ENCODE data around the gene SHROOM3.

Gene SHROOM3

DNA sequence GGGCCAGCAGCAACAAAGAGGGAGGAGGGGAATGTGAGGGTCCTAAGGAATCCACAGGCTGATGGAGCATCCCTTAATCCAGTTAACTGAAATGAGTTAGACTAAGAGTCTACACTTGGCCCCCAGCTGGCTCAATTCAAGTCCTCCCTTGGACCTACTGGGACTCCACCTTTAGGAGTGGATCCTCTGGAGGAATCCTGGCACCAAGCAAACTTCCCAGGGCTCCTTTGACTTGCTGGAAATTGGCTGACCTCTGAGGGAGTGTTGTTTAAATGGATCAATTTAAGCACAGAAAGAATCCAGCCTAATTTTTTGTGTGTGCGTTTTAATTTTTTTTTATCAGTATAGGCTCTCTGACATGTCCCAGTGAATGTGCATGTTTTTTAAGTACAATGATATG, 114.7 kb downstream of the SHROOM3 start:
- Histone ChIP-seq H3K27me3 (ENCODE audit: control insufficient read depth, insufficient read depth, low read length) (no peaks in the 10 kb centered on the region), H3K36me3 (ENCODE audit: control insufficient read depth, insufficient read depth, low read length) (no peaks in the 10 kb centered on the region), H3K4me3 (ENCODE audit: low read length) (no peak overlapping the region)

DNA sequence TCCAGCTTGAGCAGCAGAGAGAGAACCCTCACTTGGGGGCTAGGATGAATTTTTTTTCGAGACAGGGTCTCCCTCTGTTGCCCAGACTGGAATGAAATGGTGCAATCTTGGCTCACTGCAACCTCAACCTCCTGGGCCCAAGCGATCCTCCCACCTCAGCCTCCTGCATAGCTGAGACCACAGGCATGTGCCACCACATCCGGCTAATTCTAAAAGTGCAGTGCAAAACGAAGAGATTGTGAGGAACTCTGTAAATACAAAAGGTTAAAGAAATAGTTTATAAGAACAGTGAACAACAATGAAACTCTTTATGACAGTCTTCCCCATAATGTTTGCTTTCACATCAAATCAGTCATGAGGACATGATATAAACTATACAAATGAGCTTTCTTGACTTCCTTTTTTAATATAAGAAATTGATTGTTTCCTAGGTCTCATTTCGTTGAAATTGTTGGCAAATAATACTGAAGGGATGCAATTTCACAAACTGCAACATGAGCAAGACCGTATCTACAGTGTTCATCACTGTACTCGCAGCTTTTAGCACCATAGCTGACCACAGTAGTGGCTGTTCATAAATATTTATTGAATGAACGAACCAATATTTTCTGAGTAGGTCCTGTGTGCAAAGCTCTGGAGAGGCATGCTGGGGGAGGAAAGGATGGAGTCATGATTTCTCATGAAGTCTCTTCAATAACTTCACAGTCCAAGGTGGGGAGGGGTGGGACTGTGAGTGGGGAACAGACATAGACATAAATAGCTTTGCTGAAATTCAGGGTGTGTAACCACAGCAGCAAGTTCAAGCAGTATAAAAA, 116.1 kb downstream of the SHROOM3 start:
- no peak overlapping the region for H3K9ac ChIP-seq (ENCODE audit: low read length)
- no peak overlapping the region for H3K4me3 ChIP-seq (ENCODE audit: low read length)
- H3K4me1 ChIP-seq (ENCODE audit: control insufficient read depth, insufficient read depth, low read length): peaks cover 32% of the 10 kb centered on the region
- H3K36me3 ChIP-seq (ENCODE audit: control insufficient read depth, insufficient read depth, low read length): no peaks in the 10 kb centered on the region
- H3K27me3 ChIP-seq (ENCODE audit: control insufficient read depth, insufficient read depth, low read length): no peaks in the 10 kb centered on the region
- no peaks in the 10 kb centered on the region for H3K9me3 ChIP-seq (ENCODE audit: control insufficient read depth, low read length)

More for the DNA sequence above, 114.7 kb downstream of the SHROOM3 start:
- Histone ChIP-seq H3K9me3 (ENCODE audit: control insufficient read depth, low read length) (no peaks in the 10 kb centered on the region), H3K9ac (ENCODE audit: low read length) (no peak overlapping the region), H3K4me1 (ENCODE audit: control insufficient read depth, insufficient read depth, low read length) (peaks cover 33% of the 10 kb centered on the region)

DNA sequence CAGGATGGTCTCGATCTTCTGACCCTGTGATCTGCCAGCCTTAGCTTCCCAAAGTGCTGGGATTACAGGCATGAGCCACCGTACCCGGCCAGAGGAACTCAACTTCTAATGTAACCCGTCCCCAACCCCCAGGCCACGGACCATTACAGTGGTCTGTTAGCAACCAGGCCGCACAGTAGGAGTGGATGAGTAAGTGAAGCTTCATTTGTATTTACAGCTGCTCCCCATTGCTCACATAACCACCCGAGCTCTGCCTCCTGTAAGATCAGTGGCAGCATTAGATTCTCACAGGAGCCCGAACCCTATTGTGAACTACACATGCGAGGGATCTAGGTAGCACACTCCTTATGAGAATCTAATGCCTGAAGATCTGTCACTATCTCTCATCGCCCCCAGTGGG, 119.6 kb downstream of the SHROOM3 start:
- Histone ChIP-seq H3K9ac (ENCODE audit: low read length) (no peak overlapping the region), H3K36me3 (ENCODE audit: control insufficient read depth, insufficient read depth, low read length) (no peaks in the 10 kb centered on the region), H3K4me3 (ENCODE audit: low read length) (no peak overlapping the region), H3K4me1 (ENCODE audit: control insufficient read depth, insufficient read depth, low read length) (peaks cover 2% of the 10 kb centered on the region), H3K9me3 (ENCODE audit: control insufficient read depth, low read length) (no peaks in the 10 kb centered on the region), H3K27me3 (ENCODE audit: control insufficient read depth, insufficient read depth, low read length) (no peaks in the 10 kb centered on the region)

DNA sequence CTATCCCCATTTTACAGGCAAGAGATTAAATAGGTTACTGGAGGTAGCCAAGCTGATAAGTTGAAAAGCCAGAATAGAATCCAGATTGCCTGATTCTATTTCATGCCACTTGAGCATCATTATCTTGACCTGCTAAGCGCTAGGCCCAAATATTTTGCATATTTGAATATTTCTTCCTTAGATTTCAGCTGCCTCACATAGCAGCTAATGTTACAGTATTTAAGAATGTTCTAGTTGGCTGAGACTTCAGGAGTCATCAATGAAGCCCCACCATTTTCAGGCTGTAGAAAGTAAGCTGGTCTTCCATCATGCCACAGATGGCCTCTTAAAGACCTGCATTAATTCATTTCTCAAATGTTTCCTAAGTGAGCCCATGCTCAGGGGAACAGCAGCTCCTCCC, 121.4 kb downstream of the SHROOM3 start:
- Histone ChIP-seq H3K9ac (ENCODE audit: low read length) (no peak overlapping the region), H3K4me1 (ENCODE audit: control insufficient read depth, insufficient read depth, low read length) (no peaks in the 10 kb centered on the region), H3K4me3 (ENCODE audit: low read length) (no peak overlapping the region), H3K9me3 (ENCODE audit: control insufficient read depth, low read length) (no peaks in the 10 kb centered on the region), H3K36me3 (ENCODE audit: control insufficient read depth, insufficient read depth, low read length) (no peaks in the 10 kb centered on the region), H3K27me3 (ENCODE audit: control insufficient read depth, insufficient read depth, low read length) (no peaks in the 10 kb centered on the region)

DNA sequence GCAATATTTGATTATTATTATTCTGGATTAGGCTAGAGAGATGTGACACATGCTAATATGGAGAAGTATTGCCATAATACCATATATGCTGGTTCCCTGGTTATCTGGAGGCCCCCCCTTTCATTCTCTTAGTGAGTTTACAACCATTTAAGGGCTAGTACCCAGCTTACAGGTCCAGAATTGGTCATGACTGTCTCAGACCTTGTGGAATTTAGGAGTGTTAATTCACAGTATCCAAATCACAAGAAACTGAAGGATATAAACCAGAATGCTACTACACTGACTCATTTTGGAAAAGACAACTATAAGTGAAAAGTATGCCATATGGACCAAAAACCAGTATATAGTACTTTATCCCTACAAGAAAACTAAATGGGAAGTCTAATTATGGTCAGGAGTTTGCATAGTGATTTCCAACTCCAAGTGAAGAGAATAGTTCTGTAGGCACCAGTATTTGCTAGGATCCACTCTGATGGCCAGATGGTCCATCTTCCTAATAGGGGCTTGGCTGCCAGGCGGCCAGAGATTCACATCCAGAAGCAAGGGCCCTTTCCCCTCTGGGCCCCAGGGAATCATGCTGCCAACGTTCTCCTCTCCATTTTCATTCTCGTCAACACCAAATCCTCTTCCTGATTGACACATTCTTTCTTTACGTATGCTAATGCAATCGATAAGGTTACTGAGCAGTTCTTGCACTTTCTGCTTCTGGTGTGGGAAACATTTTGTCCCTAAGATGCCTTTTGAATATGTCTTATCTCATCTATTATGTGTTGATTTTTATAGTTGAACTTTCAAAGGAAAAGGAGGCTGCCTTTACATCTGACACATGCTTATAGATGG, 123.6 kb downstream of the SHROOM3 start:
- H3K27me3 ChIP-seq (ENCODE audit: control insufficient read depth, insufficient read depth, low read length): no peaks in the 10 kb centered on the region
- no peak overlapping the region for H3K9ac ChIP-seq (ENCODE audit: low read length)
- H3K9me3 ChIP-seq (ENCODE audit: control insufficient read depth, low read length): no peaks in the 10 kb centered on the region
- no peaks in the 10 kb centered on the region for H3K36me3 ChIP-seq (ENCODE audit: control insufficient read depth, insufficient read depth, low read length)
- no peak overlapping the region for H3K4me3 ChIP-seq (ENCODE audit: low read length)
- H3K4me1 ChIP-seq (ENCODE audit: control insufficient read depth, insufficient read depth, low read length): no peaks in the 10 kb centered on the region

DNA sequence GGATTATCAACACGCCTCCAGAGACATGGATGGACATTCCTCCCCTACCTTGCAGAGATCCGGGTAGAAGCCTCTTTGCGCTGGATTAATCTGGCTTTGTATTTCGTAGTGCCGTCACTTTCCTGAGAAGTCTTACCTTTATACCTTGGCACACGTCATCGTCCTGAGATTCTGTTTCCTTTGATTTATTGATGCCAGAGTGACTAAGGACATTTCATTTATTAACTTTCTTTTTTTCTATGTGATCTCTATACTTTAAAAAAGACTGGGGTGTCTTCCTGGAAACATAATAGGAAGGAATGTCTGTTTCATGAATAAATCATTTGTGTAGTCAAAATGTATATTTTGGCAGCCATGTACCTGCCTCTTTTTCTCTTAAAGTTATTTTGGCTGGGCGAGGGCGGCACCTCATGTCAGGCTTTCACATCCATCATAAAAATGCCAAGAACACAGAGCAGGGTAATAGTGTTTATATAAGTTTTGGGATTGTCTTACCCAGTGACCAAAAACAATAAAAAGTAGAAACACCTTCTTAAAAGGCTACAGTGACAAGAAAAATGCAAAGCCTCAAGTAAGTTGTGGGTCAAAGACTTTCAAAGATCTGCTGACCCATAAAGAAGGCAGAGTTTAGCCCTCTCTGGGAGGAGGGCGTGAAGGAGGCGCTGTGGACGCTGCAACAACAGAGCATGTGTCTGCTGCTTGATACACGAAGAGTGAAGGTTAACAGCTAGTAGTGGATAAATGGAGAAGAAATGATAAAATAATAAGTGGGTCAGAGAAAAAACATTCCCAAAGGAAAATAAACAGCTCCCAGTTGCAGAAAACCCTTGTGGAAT, 124.4 kb downstream of the SHROOM3 start:
- Histone ChIP-seq H3K27me3 (ENCODE audit: control insufficient read depth, insufficient read depth, low read length) (no peaks in the 10 kb centered on the region), H3K9ac (ENCODE audit: low read length) (no peak overlapping the region), H3K9me3 (ENCODE audit: control insufficient read depth, low read length) (no peaks in the 10 kb centered on the region), H3K4me1 (ENCODE audit: control insufficient read depth, insufficient read depth, low read length) (no peaks in the 10 kb centered on the region), H3K4me3 (ENCODE audit: low read length) (no peak overlapping the region), H3K36me3 (ENCODE audit: control insufficient read depth, insufficient read depth, low read length) (no peaks in the 10 kb centered on the region)

DNA sequence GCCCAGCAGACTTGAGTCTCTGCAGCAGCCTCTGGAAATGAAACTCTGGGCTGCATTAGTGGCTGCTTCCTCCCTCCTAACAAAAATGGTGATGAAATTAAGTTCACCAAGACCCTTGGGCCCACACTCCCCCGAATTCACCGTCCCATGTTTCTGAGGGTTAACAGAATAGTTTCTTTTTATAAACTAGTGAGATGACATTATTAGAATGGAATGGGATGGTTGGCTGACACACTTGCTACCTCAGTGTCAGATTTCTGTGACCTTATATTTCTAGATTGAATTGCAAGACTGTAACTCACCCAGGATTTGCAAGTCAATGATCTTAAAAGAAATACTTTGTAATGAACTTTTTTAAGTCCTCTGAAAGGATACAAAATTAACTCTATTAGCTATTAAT, 127.1 kb downstream of the SHROOM3 start:
- H3K9ac ChIP-seq (ENCODE audit: low read length): no peak overlapping the region
- H3K4me3 ChIP-seq (ENCODE audit: low read length): no peak overlapping the region
- no peaks in the 10 kb centered on the region for H3K36me3 ChIP-seq (ENCODE audit: control insufficient read depth, insufficient read depth, low read length)
- H3K9me3 ChIP-seq (ENCODE audit: control insufficient read depth, low read length): no peaks in the 10 kb centered on the region
- no peaks in the 10 kb centered on the region for H3K4me1 ChIP-seq (ENCODE audit: control insufficient read depth, insufficient read depth, low read length)
- no peaks in the 10 kb centered on the region for H3K27me3 ChIP-seq (ENCODE audit: control insufficient read depth, insufficient read depth, low read length)

DNA sequence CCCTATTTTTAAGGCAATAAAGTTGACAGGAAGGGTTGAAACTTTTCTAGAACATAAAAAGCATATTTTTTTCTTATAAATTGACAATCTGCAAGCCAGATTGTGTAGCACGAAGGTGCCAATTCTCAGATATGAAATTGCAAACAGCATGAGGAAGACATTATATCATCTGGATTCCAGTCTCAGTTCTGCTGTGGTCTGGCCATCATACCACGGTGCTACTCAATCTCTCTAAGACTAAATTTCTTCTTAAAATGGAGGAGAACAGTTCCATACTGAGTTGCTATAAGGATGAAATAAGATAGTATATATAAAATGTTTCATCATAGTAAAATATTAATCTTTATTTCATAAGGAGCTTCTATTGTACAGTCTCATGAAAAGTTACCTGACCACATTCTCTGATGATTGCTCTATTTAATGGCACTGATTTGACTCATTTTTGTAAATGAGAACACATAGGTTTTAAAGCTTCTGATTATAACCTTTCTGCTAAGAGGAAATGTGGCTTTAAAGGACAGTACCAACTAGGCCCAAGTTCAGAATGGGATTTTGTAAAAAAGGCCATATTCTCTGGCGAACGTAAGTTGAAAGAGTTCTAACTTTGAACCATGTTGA, 127.9 kb downstream of the SHROOM3 start:
- H3K36me3 ChIP-seq (ENCODE audit: control insufficient read depth, insufficient read depth, low read length): no peaks in the 10 kb centered on the region
- no peaks in the 10 kb centered on the region for H3K9me3 ChIP-seq (ENCODE audit: control insufficient read depth, low read length)
- no peaks in the 10 kb centered on the region for H3K4me1 ChIP-seq (ENCODE audit: control insufficient read depth, insufficient read depth, low read length)
- no peak overlapping the region for H3K9ac ChIP-seq (ENCODE audit: low read length)
- no peak overlapping the region for H3K4me3 ChIP-seq (ENCODE audit: low read length)
- no peaks in the 10 kb centered on the region for H3K27me3 ChIP-seq (ENCODE audit: control insufficient read depth, insufficient read depth, low read length)

DNA sequence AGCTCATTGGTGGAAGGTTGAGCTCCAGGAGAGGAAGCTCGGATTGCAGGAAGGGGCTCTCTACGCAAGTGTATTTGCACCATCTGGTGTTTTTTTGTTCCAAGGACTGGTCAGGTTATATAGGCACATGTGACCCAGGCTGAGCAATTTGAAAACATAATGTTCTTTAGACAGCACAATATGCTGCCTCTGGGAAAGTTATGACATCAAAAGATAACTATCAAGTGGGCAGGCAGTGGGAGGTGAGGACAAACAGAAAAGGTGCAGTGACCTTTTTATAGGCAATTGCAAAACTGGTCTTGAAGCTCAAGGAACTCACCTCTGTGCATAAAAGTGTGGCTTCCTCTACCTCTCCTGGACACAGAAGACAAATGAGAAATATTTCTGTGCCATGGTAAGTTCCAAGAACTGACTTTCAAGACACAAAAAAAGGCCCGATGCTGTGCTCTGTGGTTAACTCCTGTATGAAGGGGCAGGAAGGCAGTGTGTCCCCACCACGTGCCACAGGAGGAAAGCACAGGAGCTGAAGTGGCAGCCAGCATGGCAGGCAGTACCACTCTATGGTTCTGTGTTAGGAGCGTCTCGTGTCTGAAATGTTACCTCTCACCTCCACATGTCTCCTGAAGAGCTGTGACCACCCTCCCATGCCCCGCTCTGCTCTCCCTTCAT, 128.6 kb downstream of the SHROOM3 start:
- Histone ChIP-seq H3K9me3 (ENCODE audit: control insufficient read depth, low read length) (no peaks in the 10 kb centered on the region), H3K27me3 (ENCODE audit: control insufficient read depth, insufficient read depth, low read length) (no peaks in the 10 kb centered on the region), H3K9ac (ENCODE audit: low read length) (no peak overlapping the region), H3K4me3 (ENCODE audit: low read length) (no peak overlapping the region), H3K36me3 (ENCODE audit: control insufficient read depth, insufficient read depth, low read length) (no peaks in the 10 kb centered on the region), H3K4me1 (ENCODE audit: control insufficient read depth, insufficient read depth, low read length) (no peaks in the 10 kb centered on the region)

DNA sequence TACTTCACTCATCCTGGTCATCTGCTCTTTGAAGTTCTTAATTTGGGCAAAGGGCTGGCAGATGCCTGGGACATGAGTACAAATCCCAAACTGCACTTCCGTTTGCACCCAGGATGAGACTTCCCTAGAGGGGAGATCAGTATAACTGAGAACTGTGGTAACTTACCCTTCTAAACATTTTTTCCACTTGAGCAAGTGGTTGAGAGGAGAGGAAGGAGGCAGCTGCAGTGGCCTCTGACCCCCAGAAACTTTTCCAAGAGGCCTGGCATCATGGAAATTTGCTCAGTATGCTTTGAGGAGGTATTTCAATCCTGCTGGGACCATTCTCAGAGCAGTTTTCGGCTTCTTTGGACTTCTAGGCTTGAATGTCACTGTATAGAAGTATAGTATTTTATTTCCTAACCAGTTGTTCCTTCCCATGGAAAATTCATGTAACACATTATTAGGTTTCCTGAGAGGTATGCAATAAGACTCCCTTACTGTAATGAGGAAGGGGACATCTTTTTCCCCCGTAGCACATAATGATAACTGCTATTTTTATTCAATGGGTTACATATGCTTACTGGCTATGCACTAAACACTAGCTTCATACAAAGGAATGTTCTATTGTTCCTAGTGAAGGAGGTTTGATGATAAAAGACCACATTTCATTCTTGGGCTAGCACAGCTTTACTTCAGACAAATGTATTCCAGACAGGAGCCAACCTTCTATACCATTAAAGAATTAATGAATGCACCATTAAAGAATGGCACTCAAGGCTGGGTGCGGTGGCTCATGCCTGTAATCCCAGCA, 129.3 kb downstream of the SHROOM3 start:
- H3K9me3 ChIP-seq (ENCODE audit: control insufficient read depth, low read length): no peaks in the 10 kb centered on the region
- H3K4me1 ChIP-seq (ENCODE audit: control insufficient read depth, insufficient read depth, low read length): peaks cover 6% of the 10 kb centered on the region
- no peaks in the 10 kb centered on the region for H3K27me3 ChIP-seq (ENCODE audit: control insufficient read depth, insufficient read depth, low read length)
- no peak overlapping the region for H3K9ac ChIP-seq (ENCODE audit: low read length)
- H3K36me3 ChIP-seq (ENCODE audit: control insufficient read depth, insufficient read depth, low read length): no peaks in the 10 kb centered on the region
- H3K4me3 ChIP-seq (ENCODE audit: low read length): no peak overlapping the region
